WTC11 (cell line): ENCODE data around the gene SYPL1. TPM values are rescaled to one million over a fixed set of nuclear protein-coding genes. Genes with fewer than 3 reads are reported as not detected.

Experiments
- ATAC-seq: fragments of 200-7000 bp; cut with Tn5 transposase; 2 replicates; pipeline ENCODE4 v1.10.0; 2021; ENCODE audit warnings: mild to moderate bottlenecking, moderate library complexity
- CTCF ChIA-PET: fragments of 300-600 bp; sonication (Branson Sonifier 250); formaldehyde crosslinking; loops from one replicate; lab custom pipeline; 2021; ENCODE audit warnings: antibody characterized with exemption; lab: Charles Lee
- POLR2A ChIA-PET: fragments of 350-600 bp; sonication (Branson Sonifier 250); formaldehyde crosslinking; loops from one replicate; lab custom pipeline; 2021; ENCODE audit warnings: antibody characterized with exemption; lab: Charles Lee
- DNase-seq: peaks from one replicate; pipeline ENCODE4 v3.0.0; 2021; ENCODE audit warnings: low spot score
- H3K27ac Mint-ChIP-seq: 2 replicates; pipeline ENCODE4 v1.8.0; 2021; ENCODE audit warnings: mixed read lengths
- H3K27me3 Mint-ChIP-seq: 2 replicates; pipeline ENCODE4 v1.8.0; 2021; ENCODE audit warnings: low read depth, mild to moderate bottlenecking, moderate library complexity, mixed read lengths
- H3K36me3 Mint-ChIP-seq: 2 replicates; pipeline ENCODE4 v1.8.0; 2021; ENCODE audit warnings: mixed read lengths
- H3K4me1 Mint-ChIP-seq: 2 replicates; pipeline ENCODE4 v1.8.0; 2022; ENCODE audit warnings: mixed read lengths
- H3K4me3 Mint-ChIP-seq: 2 replicates; pipeline ENCODE4 v1.8.0; 2021; ENCODE audit warnings: mild to moderate bottlenecking, moderate library complexity, mixed read lengths
- H3K9me3 Mint-ChIP-seq: 2 replicates; pipeline ENCODE4 v1.8.0; 2021; ENCODE audit warnings: mixed read lengths
- CDX4 ChIP-seq: fragments of 250-450 bp; sonication (Bioruptor Pico); IDR thresholded peaks from 2 replicates; pipeline ENCODE4 v1.9.0; 2021; ENCODE audit warnings: moderate library complexity, mild to moderate bottlenecking, inconsistent platforms, borderline replicate concordance
- E2F4 ChIP-seq: sonication (generic); formaldehyde crosslinking; IDR thresholded peaks from 2 replicates; pipeline ENCODE4 v1.8.1; 2022; ENCODE audit warnings: low read depth, mild to moderate bottlenecking, moderate library complexity, missing genetic modification reagents, borderline replicate concordance
- FOXP1 ChIP-seq: sonication (generic); formaldehyde crosslinking; IDR thresholded peaks from 2 replicates; pipeline ENCODE4 v1.8.0; 2022; ENCODE audit warnings: missing genetic modification reagents, mild to moderate bottlenecking, moderate library complexity, borderline replicate concordance
- GTF2I ChIP-seq: fragments of 250-450 bp; sonication (Bioruptor Pico); conservative IDR thresholded peaks from 2 replicates; pipeline ENCODE4 v1.4.0; 2021; ENCODE audit warnings: mild to moderate bottlenecking
- IRF1 ChIP-seq: sonication (generic); formaldehyde crosslinking; IDR thresholded peaks from 2 replicates; pipeline ENCODE4 v1.8.0; 2023; ENCODE audit warnings: missing genetic modification reagents
- KAT7 ChIP-seq: sonication (generic); formaldehyde crosslinking; IDR thresholded peaks from 2 replicates; pipeline ENCODE4 v1.8.1; 2023; ENCODE audit warnings: missing genetic modification reagents, mild to moderate bottlenecking, borderline replicate concordance
- MYBL2 ChIP-seq: sonication (generic); formaldehyde crosslinking; IDR thresholded peaks from 2 replicates; pipeline ENCODE4 v1.8.1; 2023; ENCODE audit warnings: mild to moderate bottlenecking, moderate library complexity, missing genetic modification reagents
- NR3C1 ChIP-seq: sonication (generic); formaldehyde crosslinking; conservative IDR thresholded peaks from 2 replicates; pipeline ENCODE4 v1.8.1; 2023; ENCODE audit warnings: low read depth, mild to moderate bottlenecking, missing genetic modification reagents
- SMAD4 ChIP-seq: sonication (generic); formaldehyde crosslinking; IDR thresholded peaks from 2 replicates; pipeline ENCODE4 v1.8.0; 2022; ENCODE audit warnings: mild to moderate bottlenecking, missing genetic modification reagents
- ZBTB43 ChIP-seq: sonication (generic); formaldehyde crosslinking; IDR thresholded peaks from 2 replicates; pipeline ENCODE4 v1.8.1; 2023; ENCODE audit warnings: mild to moderate bottlenecking, missing genetic modification reagents
- ZMAT4 ChIP-seq: fragments of 250-450 bp; sonication (Bioruptor Pico); IDR thresholded peaks from 2 replicates; pipeline ENCODE4 v1.9.0; 2021; ENCODE audit warnings: mild to moderate bottlenecking
- ZNF219 ChIP-seq: sonication (generic); formaldehyde crosslinking; IDR thresholded peaks from 2 replicates; pipeline ENCODE4 v1.8.0; 2023; ENCODE audit warnings: missing genetic modification reagents, mild to moderate bottlenecking, borderline replicate concordance
- ZNF232 ChIP-seq: sonication (generic); formaldehyde crosslinking; IDR thresholded peaks from 2 replicates; pipeline ENCODE4 v1.8.0; 2022; ENCODE audit warnings: mild to moderate bottlenecking, missing genetic modification reagents
- ZNF281 ChIP-seq: sonication (generic); formaldehyde crosslinking; IDR thresholded peaks from 2 replicates; pipeline ENCODE4 v1.8.0; 2023; ENCODE audit warnings: mild to moderate bottlenecking, missing genetic modification reagents
- ZNF317 ChIP-seq: sonication (generic); formaldehyde crosslinking; IDR thresholded peaks from 2 replicates; pipeline ENCODE4 v1.8.1; 2023; ENCODE audit warnings: low read depth, mild to moderate bottlenecking, moderate library complexity, missing genetic modification reagents, borderline replicate concordance
- ZNF396 ChIP-seq: fragments of 250-450 bp; sonication (Bioruptor Pico); IDR thresholded peaks from 2 replicates; pipeline ENCODE4 v1.8.0; 2021; ENCODE audit warnings: mild to moderate bottlenecking, moderate library complexity, borderline replicate concordance
- ZNF416 ChIP-seq: fragments of 250-450 bp; sonication (Bioruptor Pico); IDR thresholded peaks from 2 replicates; pipeline ENCODE4 v1.9.0; 2021; ENCODE audit warnings: mild to moderate bottlenecking, inconsistent platforms
- ZNF532 ChIP-seq: fragments of 250-450 bp; sonication (Bioruptor Pico); IDR thresholded peaks from 2 replicates; pipeline ENCODE4 v1.9.0; 2021; ENCODE audit warnings: mild to moderate bottlenecking, borderline replicate concordance
- total RNA-seq: library from RNA; stranded (reverse); gene quantifications from 3 replicates; pipeline ENCODE4 v1.2.3, GENCODE V29; 2021

The SYPL1 gene
- total RNA-seq, 1 experiment from 2014 or later: 54.8 TPM

GRCh38 chr7:106047184-106047583 lies 64.9 kb downstream of the SYPL1 start (continued):
- no peak for TF ChIP-seq ZNF281 (CRISPR knock-in tag)
- TF ChIP-seq GTF2I (CRISPR knock-in tag): no peak
- no peak for TF ChIP-seq MYBL2 (CRISPR knock-in tag)
- TF ChIP-seq KAT7 (CRISPR knock-in tag): no peak

GRCh38 chr7:106045586-106045985 lies 66.5 kb downstream of the SYPL1 start:
- H3K4me1 Mint-ChIP-seq: peaks cover 16% of the 10 kb centered on the region
- H3K9me3 Mint-ChIP-seq: no peaks in the 10 kb centered on the region
- H3K27me3 Mint-ChIP-seq: no peaks in the 10 kb centered on the region; the same call in 1 of the 2 replicates
- DNase-seq: no peak
- H3K4me3 Mint-ChIP-seq: no peak overlapping the region
- H3K36me3 Mint-ChIP-seq: no peaks in the 10 kb centered on the region
- CTCF ChIA-PET: interaction anchor here (1.1 to 2.6 kb wide), 4 partner anchors 15 to 111 kb away, joined by 4 to 7 read pairs (median 6); no protein-coding TSS in a partner anchor
- ATAC-seq: no peak
- TF ChIP-seq SMAD4 (CRISPR knock-in tag): no peak
- POLR2A ChIA-PET: no interaction called here
- no peak overlapping the region for H3K27ac Mint-ChIP-seq

GRCh38 chr7:106045139-106045538 lies 67.0 kb downstream of the SYPL1 start:
- POLR2A ChIA-PET: no interaction called here
- DNase-seq: no peak
- H3K4me3 Mint-ChIP-seq: no peak overlapping the region
- ATAC-seq: no peak
- TF ChIP-seq ZNF416 (CRISPR knock-in tag): no peak
- no peaks in the 10 kb centered on the region; the same call in 1 of the 2 replicates for H3K27me3 Mint-ChIP-seq
- no peaks in the 10 kb centered on the region for H3K36me3 Mint-ChIP-seq
- no peak overlapping the region for H3K27ac Mint-ChIP-seq
- H3K4me1 Mint-ChIP-seq: peaks cover 12% of the 10 kb centered on the region
- CTCF ChIA-PET: interaction anchor here (1.1 to 2.6 kb wide), 4 partner anchors 29 to 402 kb away, joined by 3 to 7 read pairs (median 5); no protein-coding TSS in a partner anchor
- H3K9me3 Mint-ChIP-seq: no peaks in the 10 kb centered on the region

GRCh38 chr7:106042196-106042611 lies 69.9 kb downstream of the SYPL1 start:
- H3K4me3 Mint-ChIP-seq: 0 out of 2 replicates have a peak overlapping the region, but pooled peaks have one; percentile 19
- no peaks in the 10 kb centered on the region for H3K9me3 Mint-ChIP-seq
- no peak for DNase-seq
- H3K36me3 Mint-ChIP-seq: no peaks in the 10 kb centered on the region
- CTCF ChIA-PET: interaction anchor here (0.6 to 3.5 kb wide), 19 partner anchors 12 to 461 kb away, joined by 3 to 19 read pairs (median 5); partner anchors contain the start of gene EFCAB10
- no peak overlapping the region for H3K27ac Mint-ChIP-seq
- ATAC-seq: no peak
- POLR2A ChIA-PET: no interaction called here
- no peaks in the 10 kb centered on the region; the same call in 1 of the 2 replicates for H3K27me3 Mint-ChIP-seq
- H3K4me1 Mint-ChIP-seq: peaks cover 23% of the 10 kb centered on the region
- TF ChIP-seq ZNF396 (CRISPR knock-in tag) (no peak), ZNF219 (no peak), ZBTB43 (no peak), E2F4 (CRISPR knock-in tag) (no peak), NR3C1 (CRISPR knock-in tag) (no peak), ZNF317 (CRISPR knock-in tag) (no peak), CDX4 (no peak), IRF1 (CRISPR knock-in tag) (no peak), ZNF532 (CRISPR knock-in tag) (no peak), ZMAT4 (CRISPR knock-in tag) (no peak), FOXP1 (no peak), ZNF232 (CRISPR knock-in tag) (no peak)
